GM19025 (cell line): Measurements from ENCODE around the gene NUP62.
A peak's percentile ranks its signal among the peaks of the same experiment; 100 is the strongest.

Experiments used
- ATAC-seq: cut with Tn5 transposase; IDR thresholded peaks from one replicate; pipeline ENCODE4 v1.9.1; 2021; ENCODE audit warnings: mild to moderate bottlenecking, low read depth, moderate library complexity; ENCODE audit not compliant: unreplicated experiment

NUP62 gene

DNA sequence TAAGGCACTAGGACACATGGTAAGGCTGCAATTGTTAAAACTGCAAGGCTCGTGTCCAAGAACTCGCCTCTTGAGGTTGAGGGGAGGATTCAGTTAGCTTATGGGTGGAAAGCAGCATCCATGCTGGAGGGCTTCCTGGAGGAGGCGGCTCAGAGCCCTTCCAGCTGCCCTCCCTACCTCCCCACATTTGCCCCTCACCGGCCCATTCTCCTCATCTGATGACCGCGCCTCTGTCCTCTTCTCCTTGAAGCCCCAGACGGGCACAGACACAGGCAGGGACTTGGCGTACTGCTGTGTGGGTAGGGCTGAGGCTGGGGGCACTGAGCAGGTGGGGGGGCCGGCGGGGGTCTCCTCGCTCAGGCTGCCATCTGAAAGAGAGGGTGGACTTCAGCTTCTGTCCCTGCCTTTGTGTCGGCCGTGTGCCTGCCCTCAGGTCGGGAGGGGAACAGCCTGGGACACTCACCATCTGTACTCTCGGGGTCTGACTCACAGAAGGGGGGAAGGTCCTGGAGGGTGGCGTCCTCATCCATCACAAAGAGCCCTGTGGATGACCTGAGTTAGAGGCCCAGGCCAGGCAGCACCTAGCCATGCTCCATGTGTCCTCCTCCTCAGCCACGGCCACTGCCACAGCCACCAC, 57.8 kb downstream of the NUP62 start:
- no peak for ATAC-seq

DNA sequence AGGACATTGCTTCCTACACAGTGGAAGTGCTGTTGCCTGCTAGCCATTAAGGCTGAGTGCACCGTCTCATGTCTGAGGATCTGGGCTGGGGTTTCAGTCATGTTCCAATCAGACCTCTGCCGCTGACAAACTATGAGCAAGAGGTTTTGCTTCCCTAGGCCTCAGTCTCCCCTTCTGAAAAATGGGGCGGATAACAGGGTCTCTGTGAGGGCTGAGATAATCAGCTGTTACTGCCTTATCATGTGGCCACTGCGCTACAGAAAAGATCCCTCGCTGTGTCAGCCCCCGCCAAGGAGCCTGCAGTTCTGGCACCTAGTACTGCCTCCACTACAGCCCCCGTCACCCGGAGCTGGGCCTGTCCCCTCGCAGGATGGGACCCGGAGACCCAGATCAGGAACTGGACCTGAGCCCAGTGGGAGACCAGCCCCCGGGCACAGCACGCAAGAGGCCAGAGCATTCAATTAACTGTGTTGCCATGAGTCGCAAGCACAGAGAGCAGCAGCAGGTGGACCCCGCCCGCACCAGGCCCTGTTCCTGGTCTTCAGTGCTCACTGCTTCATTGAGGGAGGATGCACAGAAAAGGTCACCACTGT, 58.9 kb downstream of the NUP62 start:
- ATAC-seq: no peak

DNA sequence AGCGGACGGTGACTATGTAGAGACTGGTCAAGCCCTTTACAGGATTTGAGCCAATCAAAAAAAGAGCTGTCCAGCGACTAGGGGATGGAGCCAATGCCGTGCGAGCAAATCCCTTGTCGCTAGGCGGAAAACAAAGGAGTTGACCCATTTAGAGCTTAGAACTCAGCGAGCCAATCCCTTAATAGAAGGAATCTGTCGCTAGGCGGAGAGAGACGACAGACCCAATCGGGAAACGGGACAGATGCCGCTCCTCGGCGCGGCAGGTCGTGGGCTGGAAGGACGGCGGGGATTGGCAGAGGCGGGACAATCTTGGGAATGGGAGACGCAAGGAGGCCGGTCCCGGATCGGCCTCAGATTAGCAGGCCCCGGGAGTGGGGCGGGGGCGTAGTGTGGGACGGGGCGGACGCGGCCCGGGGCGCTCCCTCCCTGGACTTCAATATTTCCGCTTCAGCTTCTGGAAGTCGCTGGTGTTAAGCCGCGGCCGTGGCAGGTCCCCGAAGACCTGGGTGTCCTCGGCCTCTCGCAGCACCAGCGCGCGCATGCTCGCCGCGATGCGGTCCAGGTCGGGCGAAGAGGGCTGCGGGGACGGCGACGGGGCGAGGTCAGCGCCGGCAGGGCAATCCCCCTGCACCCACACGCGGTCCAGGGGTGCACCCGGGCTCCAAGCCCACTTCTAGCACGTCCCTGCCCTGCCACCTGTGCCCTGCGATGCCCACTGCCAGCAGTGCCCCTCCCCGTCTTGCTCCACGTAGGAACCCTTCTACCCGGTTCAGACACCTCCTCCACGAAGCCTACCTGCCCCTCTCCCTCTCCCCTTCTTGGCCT, 59.6 kb downstream of the NUP62 start:
- ATAC-seq: peak; percentile 68

DNA sequence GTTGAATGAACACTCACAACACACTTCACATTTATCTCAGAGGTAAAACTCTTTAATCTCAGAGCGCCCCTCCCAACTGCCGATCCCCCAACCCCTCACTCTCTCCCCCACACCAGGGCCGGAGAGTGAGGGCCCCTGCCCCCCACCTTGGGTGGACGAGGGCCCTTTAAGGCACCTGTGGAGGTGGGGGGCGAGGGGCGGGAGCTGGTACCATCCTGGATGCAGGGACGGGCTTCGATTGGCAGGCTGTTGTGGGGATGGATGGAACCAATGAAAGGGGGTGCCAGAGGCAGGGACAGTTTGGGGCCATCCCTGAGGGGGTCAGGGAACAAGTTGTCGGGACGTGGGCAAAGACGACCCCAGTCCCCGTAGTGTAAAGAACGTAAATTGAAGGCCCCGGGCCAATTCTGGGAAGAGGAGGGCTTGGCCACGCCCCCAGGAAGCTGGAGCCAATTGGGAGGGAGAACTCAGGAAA, 60.3 kb downstream of the NUP62 start:
- ATAC-seq: peak; percentile 2

DNA sequence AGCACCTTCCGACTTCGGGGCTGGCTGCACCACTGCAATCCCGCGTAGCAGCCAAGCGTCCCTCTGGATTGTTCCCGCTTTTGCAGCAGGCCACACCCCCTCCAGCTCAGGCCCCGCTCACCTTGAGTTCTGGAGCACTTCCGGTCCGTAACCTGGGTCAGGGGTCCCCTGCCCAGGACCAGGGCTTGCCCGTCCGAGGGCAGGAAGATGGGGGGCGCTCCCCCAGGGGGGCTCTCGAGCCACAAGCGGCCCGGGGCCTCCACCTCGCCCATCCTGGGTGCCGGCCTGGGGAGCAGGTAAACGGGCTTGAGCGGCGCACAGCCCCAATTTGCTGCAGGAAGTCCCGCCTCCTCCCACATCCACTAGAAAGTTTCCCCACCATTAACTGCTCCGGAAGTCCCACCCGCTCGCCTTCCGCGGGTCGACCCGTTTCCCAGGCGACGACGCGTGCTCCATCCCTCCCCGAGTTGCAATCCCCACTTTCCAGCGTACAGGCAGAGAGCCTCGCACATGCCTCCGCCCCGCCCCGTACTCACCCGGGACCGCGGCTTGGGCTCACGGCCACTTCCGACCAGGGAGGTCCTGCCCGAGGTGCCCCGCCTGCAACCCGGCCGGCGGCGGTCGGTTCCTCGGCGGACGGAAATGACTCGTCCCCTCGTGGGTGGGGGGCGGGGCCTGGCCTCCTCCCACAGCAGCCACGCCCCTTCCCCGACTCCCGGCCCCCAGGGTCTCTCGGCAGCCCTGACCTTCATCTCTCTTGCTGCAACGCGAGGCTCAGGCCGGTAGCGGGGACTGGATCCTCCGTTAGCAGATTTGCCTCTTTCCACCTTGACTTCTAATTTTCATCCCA, 62.1 kb downstream of the NUP62 start, which contains the start of gene PNKP:
TSS of gene PNKP (minus strand) at position 644 of the 850 bp plus-strand sequence. CDS start at position 272, 372 bp downstream.
- ATAC-seq: peak; percentile 42

DNA sequence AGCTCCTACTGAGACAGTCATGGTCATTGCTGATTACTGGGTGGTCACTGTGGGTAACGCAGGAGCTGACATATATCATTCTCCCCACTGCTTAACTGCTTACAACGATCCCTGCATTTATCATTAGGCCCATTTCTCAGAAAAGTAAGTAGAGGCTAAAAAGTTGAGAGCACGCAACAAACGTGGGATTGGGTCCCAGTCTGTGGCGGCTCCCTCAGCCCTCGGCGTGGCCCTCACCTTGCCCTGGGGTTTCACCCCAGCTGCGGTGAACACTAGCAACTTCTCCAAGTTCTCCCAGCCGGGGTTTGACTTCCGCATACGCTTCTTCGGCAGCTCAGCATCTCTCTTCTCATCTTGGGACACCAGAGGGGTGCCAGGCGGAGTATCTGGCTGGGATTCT, 64.4 kb downstream of the NUP62 start:
- no peak for ATAC-seq

DNA sequence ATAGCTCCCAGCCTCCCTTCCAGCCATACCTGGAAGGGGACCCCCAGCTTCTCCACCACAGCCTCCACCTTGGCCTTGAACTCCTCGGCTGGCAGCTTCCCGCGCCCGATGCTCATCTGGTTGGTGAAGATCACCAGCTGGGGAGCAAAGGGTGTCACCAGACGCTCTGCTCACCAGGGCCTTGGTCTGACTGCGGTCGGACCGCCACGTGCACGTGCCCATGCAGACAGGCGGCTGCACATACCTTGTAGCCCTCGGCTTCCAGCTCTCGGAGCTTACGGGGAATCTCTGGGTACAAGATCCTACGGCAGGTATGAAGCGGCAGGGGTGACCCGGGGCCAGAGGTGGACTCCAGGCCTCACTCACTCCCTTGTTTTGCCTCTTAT, 65.4 kb downstream of the NUP62 start:
- ATAC-seq: no peak

DNA sequence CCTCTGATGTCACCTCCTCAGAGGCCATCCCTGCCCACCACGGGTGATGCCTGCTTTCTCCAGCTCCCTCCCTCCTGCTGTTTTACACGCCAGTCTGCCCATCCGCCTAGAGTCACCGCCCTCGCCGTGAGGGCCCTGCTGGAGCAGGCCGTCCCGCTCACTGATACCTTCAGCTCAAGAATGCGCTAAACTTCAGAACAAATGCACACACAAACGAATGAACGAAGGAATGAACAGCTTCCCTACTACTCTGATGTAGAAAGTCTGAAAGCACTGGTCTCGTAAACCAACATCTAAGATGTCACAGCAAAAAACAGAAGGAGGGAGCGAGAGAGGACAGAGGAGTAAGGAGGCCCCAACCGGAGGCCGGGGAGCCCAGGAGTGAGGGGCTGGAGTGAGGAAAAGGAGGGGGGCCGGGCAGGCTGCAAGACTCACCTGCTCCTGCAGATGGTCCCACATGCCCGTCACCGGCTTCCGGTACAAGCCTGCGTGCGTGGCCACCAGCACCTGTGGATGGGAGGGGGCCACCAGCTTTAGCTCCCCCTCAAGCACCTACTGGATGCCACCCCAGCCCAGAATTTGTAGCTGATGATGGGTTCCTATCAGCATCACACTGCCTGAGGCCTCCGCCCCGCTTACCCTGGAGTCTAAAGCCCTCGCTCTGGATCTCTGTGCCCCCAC, 65.9 kb downstream of the NUP62 start:
- ATAC-seq: no peak

DNA sequence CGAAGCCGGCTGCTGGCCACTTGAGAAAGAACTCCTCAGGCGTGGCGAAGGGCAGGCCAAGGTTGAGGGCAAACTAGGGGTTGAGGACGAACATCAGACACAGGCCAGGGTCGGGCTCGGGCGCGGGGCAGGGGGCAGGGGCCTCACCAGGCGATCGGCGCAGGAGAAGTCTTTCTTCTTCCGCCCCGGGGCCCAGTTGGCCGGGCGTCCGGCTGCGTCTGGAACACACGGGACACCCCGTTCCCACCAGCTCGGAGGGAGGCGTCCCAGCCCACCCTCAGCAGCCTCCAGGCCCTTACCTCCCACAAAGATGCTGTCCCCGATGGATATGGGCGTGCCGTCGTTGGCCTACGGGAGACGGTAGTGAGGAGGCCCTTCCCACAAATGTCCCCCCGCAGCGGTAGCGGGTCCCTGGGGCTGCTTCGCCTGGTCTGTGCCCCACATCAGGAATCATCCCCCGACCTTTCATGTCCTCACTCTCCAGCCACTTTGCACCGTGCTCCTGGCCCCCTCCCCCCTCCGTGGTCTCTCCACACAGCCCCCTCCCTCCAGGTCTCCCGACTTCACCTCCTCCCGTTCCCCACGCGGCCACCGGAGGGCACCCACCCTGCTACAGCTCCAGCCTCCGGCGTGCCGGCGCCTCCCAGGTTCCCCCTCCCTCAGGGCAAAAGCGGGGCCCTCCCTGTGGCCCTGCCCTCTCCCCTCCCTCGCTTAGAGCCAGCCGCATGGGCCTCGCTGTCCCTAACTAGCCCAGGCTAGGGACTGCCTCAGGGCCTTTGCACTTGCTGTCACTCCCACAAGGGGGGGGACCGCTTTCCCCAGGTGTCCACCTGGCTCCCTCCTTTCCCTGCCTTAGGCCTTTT, 66.7 kb downstream of the NUP62 start:
- ATAC-seq: no peak

DNA sequence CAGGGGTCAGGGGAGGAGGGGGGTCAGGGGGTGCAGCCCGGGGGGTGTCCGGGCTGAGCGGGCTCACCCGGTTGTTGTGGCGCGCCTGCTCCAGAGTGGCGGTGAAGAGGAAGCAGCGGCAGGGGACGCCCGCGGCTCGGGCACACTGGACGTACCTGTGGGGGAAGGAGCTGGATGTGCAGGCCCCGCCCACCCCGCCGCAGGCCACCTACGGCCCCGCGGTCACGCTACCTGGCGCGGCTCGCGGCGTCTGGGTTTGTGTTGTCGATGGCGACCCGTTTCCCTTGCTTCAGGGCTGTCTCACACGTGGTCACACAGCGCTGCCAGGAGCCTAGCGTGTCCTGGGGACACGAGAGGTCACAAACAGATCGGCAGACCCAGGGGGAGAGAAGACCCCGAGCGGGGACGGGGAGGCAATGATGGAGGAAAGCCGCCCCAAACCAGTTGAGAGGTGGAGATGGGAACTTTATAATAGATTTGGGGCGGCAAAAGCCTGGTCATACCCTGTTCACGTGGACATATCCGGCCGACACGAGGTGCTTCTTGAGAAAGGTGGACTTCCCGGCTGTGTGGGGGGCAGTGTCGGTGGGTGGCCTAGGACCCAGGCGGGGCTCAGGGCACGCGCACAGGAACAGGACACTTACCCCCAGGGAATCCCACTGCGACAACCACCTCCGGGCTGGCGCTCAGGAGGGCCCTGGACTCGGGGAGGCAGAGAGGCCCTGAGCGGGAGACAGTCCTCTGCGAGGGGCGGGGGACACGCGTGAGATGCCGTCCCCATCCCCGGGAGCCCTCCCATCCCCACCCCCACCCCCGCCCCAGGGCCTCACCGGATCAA, 67.5 kb downstream of the NUP62 start:
- ATAC-seq: no peak

DNA sequence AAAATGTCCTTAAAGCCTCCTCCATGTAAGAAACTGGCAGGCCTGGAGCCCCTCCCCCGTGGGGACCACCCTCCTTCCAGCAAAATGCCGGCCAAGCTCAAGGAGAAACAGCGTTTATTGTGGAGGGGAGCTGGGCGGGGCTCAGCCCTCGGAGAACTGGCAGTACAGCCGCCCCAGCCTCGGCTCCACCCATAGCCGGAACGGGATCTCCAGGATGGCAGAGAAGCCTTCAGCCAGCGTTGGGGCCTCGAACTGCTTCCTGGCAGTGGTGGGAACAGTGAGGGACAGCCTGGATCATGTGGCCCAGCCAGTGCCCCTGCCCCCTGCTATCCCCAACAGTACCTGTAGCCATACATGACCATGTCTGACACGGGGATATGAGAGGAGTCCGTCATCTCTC, 68.2 kb downstream of the NUP62 start:
- no peak for ATAC-seq

DNA sequence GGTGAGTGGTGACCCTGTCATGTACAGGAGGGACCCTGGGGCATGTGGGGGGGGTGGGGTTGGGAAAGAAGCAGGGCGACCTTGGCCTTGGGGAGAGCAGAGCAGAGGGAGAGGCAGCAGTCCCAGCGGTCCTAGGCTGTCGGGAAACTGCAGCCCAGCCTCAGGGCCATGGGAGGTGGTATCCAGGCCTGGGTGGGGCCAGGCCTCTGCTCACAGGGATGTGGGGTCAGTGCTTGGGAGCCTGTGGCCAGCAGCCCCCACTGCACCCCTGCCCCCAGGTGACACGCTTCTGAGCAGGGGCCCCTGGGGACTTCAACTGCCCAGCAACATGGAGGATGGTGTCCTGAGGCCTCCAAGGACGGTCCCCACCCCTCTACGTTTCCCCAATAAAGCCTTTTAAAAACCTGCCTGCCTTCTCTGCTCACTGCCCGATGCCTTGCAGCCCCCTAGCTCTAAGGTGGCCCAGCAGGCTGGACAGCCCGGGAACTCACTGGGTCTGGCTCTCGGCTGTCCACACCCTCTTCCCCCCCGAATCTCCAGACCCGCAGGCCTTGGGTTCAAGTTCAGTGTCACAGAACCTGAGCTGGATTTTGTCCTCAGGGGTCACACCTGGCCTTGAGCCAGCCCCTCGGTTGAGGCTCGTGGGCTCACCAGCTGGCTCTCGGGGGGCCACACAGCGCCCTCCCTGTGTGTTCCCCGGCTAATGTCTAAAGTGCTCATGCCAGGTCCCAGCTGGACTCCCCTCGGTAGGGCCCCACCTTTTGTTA, 68.8 kb downstream of the NUP62 start:
- no peak for ATAC-seq

DNA sequence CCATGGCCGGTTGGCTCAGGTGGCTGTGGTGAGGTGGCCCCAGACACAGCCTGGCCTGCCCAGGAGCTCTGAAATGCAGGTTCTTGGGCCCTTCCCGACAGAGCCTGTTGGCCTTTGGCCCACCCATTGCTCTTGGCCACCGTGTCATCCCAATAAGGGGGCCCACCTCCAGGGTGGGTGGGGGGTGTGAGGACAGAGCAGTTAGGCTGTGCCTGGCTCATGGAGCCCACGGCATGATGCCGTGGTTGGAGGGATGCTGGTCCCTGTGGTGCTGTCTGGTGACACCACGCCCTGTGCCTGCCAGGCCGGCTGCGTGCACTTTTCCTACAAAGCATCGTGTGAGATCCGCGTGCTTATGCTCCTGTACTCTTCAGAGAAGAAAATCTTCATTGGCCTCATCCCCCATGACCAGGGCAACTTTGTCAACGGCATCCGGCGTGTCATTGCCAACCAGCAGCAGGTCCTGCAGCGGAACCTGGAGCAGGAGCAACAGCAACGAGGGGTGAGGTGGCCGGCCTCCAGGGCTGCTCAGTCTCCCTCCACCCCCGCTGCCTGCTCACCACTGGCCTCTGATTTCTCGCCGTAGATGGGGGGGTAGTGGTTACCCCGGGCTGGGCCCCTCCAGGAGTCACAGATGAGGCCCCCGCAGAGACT, 69.5 kb downstream of the NUP62 start:
- ATAC-seq: no peak

DNA sequence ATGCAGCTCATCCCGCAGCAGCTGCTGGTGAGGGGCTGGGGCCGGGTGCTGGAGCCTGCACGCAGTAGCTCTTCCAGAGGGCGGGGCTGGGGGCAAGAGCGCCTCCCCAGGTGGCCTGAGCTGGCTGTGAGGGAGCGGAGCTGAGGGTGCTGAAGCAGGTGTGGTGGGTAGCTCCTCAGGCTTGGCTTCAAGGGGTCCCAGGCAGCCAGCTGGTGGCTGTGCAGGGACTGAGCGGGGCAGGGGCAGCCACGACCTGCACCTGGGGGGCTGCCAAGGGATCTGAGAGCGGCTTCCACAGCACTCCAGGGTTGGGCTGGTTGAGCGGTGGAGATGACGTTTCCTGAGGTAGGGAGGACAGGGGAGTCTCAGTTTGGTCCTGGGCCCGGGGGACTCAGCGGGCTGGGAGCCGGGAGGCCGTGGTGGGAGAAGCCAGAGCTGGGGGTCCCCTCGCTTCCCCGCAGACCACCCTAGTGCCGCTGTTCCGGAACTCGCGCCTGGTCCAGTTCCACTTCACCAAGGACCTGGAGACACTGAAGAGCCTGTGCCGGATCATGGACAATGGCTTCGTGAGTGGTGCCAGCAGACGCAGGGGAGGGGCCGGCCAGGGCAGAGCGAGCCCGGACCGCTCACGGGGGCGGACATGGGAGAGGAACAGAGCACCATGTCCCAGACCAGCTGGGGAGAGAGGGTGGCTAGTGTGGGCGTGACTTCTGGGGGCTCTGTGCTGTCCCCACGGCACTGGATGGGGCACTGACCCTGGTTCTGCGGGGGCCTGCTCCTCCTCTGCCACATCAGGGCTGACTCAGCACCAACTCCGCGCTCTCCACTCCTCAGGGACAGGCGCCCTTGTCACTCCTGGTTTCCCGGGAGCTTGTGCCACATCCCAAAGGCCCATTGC, 71.0 kb downstream of the NUP62 start:
- ATAC-seq: no peak

DNA sequence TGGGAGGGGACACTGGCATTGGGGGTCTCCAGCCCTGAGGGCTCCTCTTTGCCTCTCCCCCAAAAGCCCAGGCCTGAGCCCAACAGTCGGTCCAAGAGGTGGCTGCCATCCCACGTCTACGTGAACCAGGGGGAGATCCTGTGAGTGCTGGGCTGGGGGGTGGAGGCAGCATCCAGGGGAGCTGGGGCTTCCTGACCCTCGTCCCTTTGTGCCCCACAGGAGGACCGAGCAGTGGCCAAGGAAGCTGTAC, 71.5 kb downstream of the NUP62 start:
- no peak for ATAC-seq

DNA sequence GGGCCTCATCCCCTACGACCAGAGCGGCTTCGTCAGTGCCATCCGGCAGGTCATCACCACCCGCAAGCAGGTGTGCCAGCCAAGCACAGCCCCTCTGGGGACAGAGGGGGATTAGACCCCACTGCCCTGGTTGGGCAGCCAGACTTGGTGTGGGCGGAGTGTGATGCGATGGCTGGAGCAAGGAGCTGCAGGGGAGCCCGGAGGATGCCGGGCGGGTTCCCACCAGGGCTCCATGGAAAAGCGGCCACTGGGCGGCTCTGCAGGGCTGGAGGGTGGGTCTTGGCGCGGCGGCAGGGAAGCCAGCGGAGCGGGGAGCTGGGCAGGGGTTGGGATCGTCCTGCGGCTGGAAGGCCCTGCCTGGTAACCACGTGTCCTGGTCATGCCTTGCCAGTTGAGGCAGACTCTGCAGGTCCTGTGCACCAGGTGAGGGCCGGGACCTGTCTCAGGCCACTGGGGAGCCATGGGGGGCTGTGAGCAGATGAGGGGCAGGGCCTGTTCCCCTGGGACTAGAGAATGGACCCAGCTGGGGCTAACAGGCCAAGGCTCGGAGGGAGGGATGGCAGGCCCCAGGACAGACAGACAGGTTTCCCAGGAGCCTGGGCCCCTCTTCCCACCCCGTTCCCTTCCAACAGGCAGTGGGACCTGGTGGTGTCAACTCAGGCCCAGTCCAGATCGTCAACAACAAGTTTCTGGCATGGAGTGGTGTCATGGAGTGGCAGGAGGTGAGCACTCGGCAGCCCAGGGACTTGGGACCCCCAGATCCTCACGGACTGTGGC, 72.1 kb downstream of the NUP62 start:
- ATAC-seq: no peak
